A673 (cell line): ENCODE measurements around the gene FBXO11.

Experiments used
- EZH2 ChIP-seq: fragments of 200-600 bp; sonication (generic); IDR thresholded peaks from 2 replicates; pipeline ENCODE4 v1.6.1; 2017; ENCODE audit warnings: borderline replicate concordance, low read depth, mild to moderate bottlenecking, mixed read lengths, antibody characterized with exemption, low read length; ENCODE audit not compliant: poor library complexity, severe bottlenecking
- TF ChIP-seq, protein P1 (sequence below): fragments of 300-800, 200-600 bp; sonication (generic); conservative IDR thresholded peaks from 2 replicates; pipeline ENCODE4 v1.5.1; 2017; ENCODE audit warnings: low read depth, mild to moderate bottlenecking, antibody characterized with exemption, low read length, moderate library complexity, mixed read lengths

DNA sequence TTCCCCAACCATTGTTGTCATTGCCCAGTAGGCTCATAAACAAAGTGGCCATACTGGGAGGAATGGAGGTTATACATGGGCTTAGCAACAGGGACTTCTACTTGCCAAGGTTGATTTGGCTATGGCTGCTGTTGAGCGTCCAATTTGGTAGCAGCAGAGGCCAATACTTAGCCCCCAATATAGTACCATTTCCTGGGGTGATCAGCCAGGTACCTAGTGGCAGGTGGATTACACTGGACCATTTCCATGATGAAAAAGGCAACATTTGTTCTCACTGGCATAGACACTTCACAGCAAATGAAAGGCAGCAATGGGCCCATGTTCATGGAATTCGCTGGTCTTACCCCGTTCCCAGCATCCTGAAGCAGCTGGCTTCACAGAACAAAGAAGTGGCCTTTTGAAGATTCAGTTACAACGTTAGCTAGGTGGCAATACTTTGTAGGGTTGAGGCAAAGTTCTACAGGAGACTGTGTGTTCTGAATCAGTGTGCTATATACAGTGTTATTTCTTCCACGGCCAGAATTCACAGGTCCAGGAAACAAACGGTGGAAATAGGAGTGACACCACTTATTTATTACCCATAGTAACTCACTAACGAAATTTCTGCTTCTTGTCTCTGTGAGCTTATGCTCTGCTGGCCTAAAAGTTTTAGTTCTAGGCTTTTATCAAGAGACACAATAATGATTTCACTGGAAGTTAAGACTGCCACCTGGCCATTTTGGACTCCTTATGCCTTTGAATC lies 37.5 kb downstream of the FBXO11 start:
- TF ChIP-seq, protein P1, sequence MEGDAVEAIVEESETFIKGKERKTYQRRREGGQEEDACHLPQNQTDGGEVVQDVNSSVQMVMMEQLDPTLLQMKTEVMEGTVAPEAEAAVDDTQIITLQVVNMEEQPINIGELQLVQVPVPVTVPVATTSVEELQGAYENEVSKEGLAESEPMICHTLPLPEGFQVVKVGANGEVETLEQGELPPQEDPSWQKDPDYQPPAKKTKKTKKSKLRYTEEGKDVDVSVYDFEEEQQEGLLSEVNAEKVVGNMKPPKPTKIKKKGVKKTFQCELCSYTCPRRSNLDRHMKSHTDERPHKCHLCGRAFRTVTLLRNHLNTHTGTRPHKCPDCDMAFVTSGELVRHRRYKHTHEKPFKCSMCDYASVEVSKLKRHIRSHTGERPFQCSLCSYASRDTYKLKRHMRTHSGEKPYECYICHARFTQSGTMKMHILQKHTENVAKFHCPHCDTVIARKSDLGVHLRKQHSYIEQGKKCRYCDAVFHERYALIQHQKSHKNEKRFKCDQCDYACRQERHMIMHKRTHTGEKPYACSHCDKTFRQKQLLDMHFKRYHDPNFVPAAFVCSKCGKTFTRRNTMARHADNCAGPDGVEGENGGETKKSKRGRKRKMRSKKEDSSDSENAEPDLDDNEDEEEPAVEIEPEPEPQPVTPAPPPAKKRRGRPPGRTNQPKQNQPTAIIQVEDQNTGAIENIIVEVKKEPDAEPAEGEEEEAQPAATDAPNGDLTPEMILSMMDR: no peak
- no peak for TF ChIP-seq EZH2
